Lung (tissue), 13 donors: ENCODE data around the gene ZNRF2. TPM values are rescaled to one million over a fixed set of nuclear protein-coding genes. Genes with fewer than 3 reads are reported as not detected.

ENCODE experiments used
- ATAC-seq: fragments of 200-7000 bp; cut with Tn5 transposase; one replicate; pipeline ENCODE4 v1.9.1; 2020; ENCODE audit warnings: moderate number of reproducible peaks; ENCODE audit not compliant: insufficient read depth, low FRiP score
- DNase-seq, 3 donors: peaks; one replicate each; pipeline ENCODE4 v3.0.0-alpha.2; 2013 to 2017
- H3K27ac ChIP-seq, 2 donors: one replicate each; pipeline ENCODE4 v1.5.1; 2013; ENCODE audit warnings: mild to moderate bottlenecking in 2 of 2, moderate library complexity in 2 of 2, control low read depth in 1 of 2, inconsistent platforms in 1 of 2, low read depth in 1 of 2, low read length in 1 of 2
- H3K27me3 ChIP-seq, 3 donors: one replicate each; pipeline ENCODE4 v1.5.1; 2013; ENCODE audit warnings: low read length in 2 of 3; ENCODE audit not compliant: control insufficient read depth in 3 of 3, insufficient read depth in 3 of 3
- H3K36me3 ChIP-seq, 4 donors: one replicate each; pipeline ENCODE4 v1.5.1; 2013; ENCODE audit warnings: low read length in 4 of 4, mild to moderate bottlenecking in 1 of 4, moderate library complexity in 1 of 4; ENCODE audit not compliant: control insufficient read depth in 4 of 4, insufficient read depth in 4 of 4
- H3K4me1 ChIP-seq, 5 donors: one replicate each; pipeline ENCODE4 v1.5.1; 2013; ENCODE audit warnings: low read length in 5 of 5, mild to moderate bottlenecking in 2 of 5, moderate library complexity in 1 of 5; ENCODE audit not compliant: control insufficient read depth in 5 of 5, insufficient read depth in 5 of 5
- H3K4me3 ChIP-seq: one replicate; pipeline ENCODE4 v1.5.1; 2013; ENCODE audit warnings: mild to moderate bottlenecking, control low read depth, moderate library complexity
- H3K9ac ChIP-seq, 2 donors: one replicate each; pipeline ENCODE4 v1.5.1; 2013; ENCODE audit warnings: low read length in 2 of 2, control low read depth in 1 of 2; ENCODE audit not compliant: insufficient read depth in 1 of 2
- H3K9me3 ChIP-seq, 4 donors: one replicate each; pipeline ENCODE4 v1.5.1; 2013; ENCODE audit warnings: low read length in 3 of 4, mild to moderate bottlenecking in 1 of 4, moderate library complexity in 1 of 4; ENCODE audit not compliant: control insufficient read depth in 4 of 4, insufficient read depth in 3 of 4
- WGBS, 2 donors: extraction: QIAGEN DNeasy Blood & Tissue Kit; methylation state at CpG; one replicate each; pipeline ENCODE4 v1.1.7; 2013; 5-methylcytosine and 5-hydroxymethylcytosine counted together
- polyA plus RNA-seq, 2 donors: library from polyadenylated mRNA; stranded (reverse); fragments of 200-250 nt; gene quantifications; one replicate each; pipeline ENCODE4 v1.2.1, GENCODE V29; 2013
- small RNA-seq: library from RNA; depleted of rRNA; stranded (forward); fragments of <200 nt; gene quantifications from one replicate; pipeline ENCODE3, GENCODE V24; 2014; ENCODE audit warnings: low replicate concordance
- total RNA-seq, 2 donors: library from RNA; depleted of rRNA in 1 of 2; stranded (reverse); fragments of >200 nt in 1 of 2; gene quantifications; one replicate each; pipeline ENCODE4 v1.2.1, GENCODE V29; 2014 to 2021
- TF ChIP-seq, protein P1 (sequence below): IDR thresholded peaks from 2 replicates; pipeline ENCODE4 v1.5.1; 2012; ENCODE audit warnings: mild to moderate bottlenecking; ENCODE audit errors: control extremely low read depth, extremely low read depth
- donor health status: control.
- donor health status: control.
- donor health status: Bipolar disorder and iron deficiency.
- donor health status: healthy.
- donor health status: DM: yes; HTN: yes; CAD: no.

The ZNRF2 gene
- total and polyA plus RNA-seq, 4 donors: 5.9 to 27.6 (median 15.4) TPM

DNA sequence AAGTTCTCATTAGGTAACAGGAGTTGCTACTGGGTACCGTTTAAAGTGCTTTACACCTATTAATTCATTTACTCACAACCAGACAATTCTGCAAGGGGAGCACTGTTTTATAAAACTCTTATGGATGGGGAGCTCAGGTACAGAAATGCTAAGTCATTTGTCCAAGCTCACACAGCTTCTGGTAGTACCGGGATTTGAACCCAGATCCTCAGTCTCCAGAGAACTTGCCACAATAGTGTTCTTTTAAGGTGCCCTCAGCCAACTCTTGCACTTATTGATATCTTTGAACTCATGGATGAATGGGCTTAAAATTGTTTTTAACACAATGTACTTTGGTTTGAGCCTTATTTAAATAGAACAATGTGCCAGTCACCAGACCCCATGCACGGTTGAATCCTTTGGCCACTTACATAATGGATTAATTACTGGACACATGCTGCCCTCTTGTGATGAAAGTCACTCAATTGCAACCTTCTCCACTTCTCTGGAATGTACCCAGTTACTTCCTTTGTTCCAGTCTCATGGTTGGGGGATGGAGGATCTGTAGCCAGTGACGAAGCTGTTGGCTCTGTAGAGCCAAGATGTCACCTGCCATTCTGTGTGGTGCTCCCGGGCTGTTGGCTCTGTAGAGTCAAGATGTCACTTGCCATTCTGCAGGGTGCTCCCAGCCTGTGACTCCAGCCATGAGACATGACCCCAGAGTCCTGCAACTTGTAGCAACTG, 128.5 kb downstream of the ZNRF2 start:
- H3K9me3 ChIP-seq: no peaks in the 10 kb centered on the region
- H3K4me3 ChIP-seq: no peak overlapping the region
- H3K27me3 ChIP-seq: no peaks in the 10 kb centered on the region
- WGBS, 2 donors: 53 to 61% methylated on average over 5 of the region's 5 CpGs
- H3K36me3 ChIP-seq: no peaks in the 10 kb centered on the region
- peak; percentile 85 for ATAC-seq
- no peak overlapping the region for H3K9ac ChIP-seq
- TF ChIP-seq, protein P1, sequence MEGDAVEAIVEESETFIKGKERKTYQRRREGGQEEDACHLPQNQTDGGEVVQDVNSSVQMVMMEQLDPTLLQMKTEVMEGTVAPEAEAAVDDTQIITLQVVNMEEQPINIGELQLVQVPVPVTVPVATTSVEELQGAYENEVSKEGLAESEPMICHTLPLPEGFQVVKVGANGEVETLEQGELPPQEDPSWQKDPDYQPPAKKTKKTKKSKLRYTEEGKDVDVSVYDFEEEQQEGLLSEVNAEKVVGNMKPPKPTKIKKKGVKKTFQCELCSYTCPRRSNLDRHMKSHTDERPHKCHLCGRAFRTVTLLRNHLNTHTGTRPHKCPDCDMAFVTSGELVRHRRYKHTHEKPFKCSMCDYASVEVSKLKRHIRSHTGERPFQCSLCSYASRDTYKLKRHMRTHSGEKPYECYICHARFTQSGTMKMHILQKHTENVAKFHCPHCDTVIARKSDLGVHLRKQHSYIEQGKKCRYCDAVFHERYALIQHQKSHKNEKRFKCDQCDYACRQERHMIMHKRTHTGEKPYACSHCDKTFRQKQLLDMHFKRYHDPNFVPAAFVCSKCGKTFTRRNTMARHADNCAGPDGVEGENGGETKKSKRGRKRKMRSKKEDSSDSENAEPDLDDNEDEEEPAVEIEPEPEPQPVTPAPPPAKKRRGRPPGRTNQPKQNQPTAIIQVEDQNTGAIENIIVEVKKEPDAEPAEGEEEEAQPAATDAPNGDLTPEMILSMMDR: peak; percentile 40
- H3K27ac ChIP-seq: no peak overlapping the region
- peak; percentile 32 to 81 (median 77) for DNase-seq
- H3K4me1 ChIP-seq: peaks cover 0 to 1% (median 0%) of the 10 kb centered on the region in 5 donors

DNA sequence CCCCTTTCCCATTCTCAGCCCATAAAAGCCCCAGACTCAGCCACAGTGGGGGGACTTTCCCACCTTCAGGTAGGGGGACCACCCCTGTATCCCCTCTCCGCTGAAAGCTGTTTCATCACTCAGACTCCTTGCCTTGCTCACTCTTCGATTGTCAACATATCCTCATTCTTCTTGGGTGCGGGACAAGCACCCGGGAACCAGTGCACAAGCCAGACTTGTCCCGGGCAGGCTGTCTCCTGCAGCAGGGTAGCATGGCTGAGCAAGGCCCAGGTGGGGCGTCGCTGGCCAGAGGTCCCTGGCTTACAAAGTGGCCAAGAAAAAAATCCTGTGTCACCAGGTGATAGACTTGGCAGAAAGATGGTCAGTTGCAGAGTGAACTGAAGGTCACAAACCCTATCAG, 129.5 kb downstream of the ZNRF2 start:
- no peak overlapping the region for H3K9ac ChIP-seq

More for the DNA sequence above, 129.5 kb downstream of the ZNRF2 start:
- no peak for DNase-seq
- H3K4me1 ChIP-seq: peaks cover 0 to 1% (median 0%) of the 10 kb centered on the region in 5 donors
- no peak overlapping the region for H3K27ac ChIP-seq
- H3K4me3 ChIP-seq: no peak overlapping the region
- TF ChIP-seq, protein P1: no peak
- no peaks in the 10 kb centered on the region for H3K27me3 ChIP-seq
- ATAC-seq: no peak
- 96 to 99% methylated on average over 7 of the region's 7 CpGs for WGBS, 2 donors
- no peaks in the 10 kb centered on the region for H3K9me3 ChIP-seq
- H3K36me3 ChIP-seq: no peaks in the 10 kb centered on the region

Small RNA genes lying within 50 kb of the gene (small RNA-seq; reads per million reads assigned to genes)
- gene MIR550A1: not detected

Other genes starting within 250 kb of the ZNRF2 start
- gene MTURN, start 149.6 kb upstream of the ZNRF2 start, total RNA-seq: 10 to 100 TPM; 31.0 to 79.6 TPM
- 10 to 100 TPM; 13.5 to 15.1 TPM for gene MTURN, start 149.6 kb upstream of the ZNRF2 start, polyA plus RNA-seq
- gene NOD1, start 194.2 kb downstream of the ZNRF2 start, total RNA-seq: 10 to 100 TPM; 22.0 to 46.1 TPM
- gene NOD1, start 194.2 kb downstream of the ZNRF2 start, polyA plus RNA-seq: 10 to 100 TPM; 11.5 to 21.0 TPM
- 10 to 100 TPM; 33.1 to 38.1 TPM for gene GGCT, start 220.2 kb downstream of the ZNRF2 start, total RNA-seq
- 10 to 100 TPM; 45.0 to 90.1 TPM for gene GGCT, start 220.2 kb downstream of the ZNRF2 start, polyA plus RNA-seq